ENCODE measurements around the gene FBXO42.

DNA sequence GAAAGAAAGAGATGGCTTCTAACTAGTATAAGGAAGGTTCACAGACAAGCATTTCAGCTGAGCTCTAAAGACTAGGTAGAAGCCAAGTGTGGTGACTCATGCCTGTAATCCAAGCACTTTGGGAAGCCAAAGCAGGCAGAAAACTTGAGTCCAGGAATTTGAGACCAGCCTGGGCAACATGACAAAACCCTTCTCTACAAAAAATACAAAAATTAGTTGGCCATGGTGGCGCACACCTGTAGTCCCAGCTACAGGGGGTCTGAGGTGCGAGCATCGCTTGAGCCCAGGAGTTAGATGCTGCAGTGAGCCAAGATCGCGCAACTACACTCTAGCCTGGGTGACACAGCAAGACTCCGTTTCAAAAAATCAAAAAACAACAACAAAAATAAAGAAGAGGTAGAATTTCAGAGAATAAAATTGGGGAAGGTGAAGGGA, 27.8 kb downstream of the FBXO42 start:
- TF ChIP-seq, protein P1, sequence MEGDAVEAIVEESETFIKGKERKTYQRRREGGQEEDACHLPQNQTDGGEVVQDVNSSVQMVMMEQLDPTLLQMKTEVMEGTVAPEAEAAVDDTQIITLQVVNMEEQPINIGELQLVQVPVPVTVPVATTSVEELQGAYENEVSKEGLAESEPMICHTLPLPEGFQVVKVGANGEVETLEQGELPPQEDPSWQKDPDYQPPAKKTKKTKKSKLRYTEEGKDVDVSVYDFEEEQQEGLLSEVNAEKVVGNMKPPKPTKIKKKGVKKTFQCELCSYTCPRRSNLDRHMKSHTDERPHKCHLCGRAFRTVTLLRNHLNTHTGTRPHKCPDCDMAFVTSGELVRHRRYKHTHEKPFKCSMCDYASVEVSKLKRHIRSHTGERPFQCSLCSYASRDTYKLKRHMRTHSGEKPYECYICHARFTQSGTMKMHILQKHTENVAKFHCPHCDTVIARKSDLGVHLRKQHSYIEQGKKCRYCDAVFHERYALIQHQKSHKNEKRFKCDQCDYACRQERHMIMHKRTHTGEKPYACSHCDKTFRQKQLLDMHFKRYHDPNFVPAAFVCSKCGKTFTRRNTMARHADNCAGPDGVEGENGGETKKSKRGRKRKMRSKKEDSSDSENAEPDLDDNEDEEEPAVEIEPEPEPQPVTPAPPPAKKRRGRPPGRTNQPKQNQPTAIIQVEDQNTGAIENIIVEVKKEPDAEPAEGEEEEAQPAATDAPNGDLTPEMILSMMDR (IDR thresholded peaks at IDR 0.05 in 8 of 11, conservative IDR thresholded peaks at IDR 0.05 in 3 of 11) = no peak
- TF ChIP-seq POLR2AphosphoS5 (IDR thresholded peaks at IDR 0.05) (no peak), POLR2A (IDR thresholded peaks at IDR 0.05) (no peak)

All from spleen (tissue), 7 donors.